Stimulated activated CD8-positive, alpha-beta memory T cell treated with anti-CD3 and anti-CD28 coated beads, Interleukin-2, amount 100 ng/mL, for 48 hours (primary cell): ENCODE results near the gene OR7D2.

ENCODE experiments used
- DNase-seq, 2 donors: peaks; one replicate each; pipeline ENCODE4 v3.0.0-alpha.2; 2020; ENCODE audit warnings: low read depth in 2 of 2

OR7D2 gene

GRCh38 chr19:9205501-9206113 lies 26.8 kb downstream of the OR7D2 start:
- DNase-seq = peak; percentile 56 to 57

GRCh38 chr19:9219489-9219888 lies 40.7 kb downstream of the OR7D2 start, which contains the start of gene OR7D4:
Gene OR7D4 (minus strand): TSS chr19:9219589. CDS start chr19:9214837, 4,752 bp downstream.
- no peak for DNase-seq
